HepG2 (cell line): Measurements from ENCODE around the gene ITPRIP. TPM values are rescaled to one million over a fixed set of nuclear protein-coding genes. Genes with fewer than 3 reads are reported as not detected.

Experiments
- EP300 ChIP-seq, 3 experiments: sonication (generic) in 1 of 3; formaldehyde crosslinking in 1 of 3; IDR thresholded peaks; 2 replicates each; pipeline versions ENCODE4 v1.5.1 to v1.6.1; 2011 to 2020; ENCODE audit warnings: low read depth in 2 of 3, low read length in 2 of 3, borderline replicate concordance in 1 of 3, improper control_type of control experiment in 1 of 3, mild to moderate bottlenecking in 1 of 3, missing genetic modification reagents in 1 of 3, moderate library complexity in 1 of 3
- FOXA3 ChIP-seq: IDR thresholded peaks from 2 replicates; pipeline ENCODE4 v1.6.1; 2016; ENCODE audit warnings: missing genetic modification reagents, missing compliant biosample characterization
- JARID2 ChIP-seq: sonication (generic); formaldehyde crosslinking; IDR thresholded peaks from 2 replicates; pipeline ENCODE4 v1.8.1; 2023; ENCODE audit warnings: missing genetic modification reagents, inconsistent platforms; ENCODE audit not compliant: insufficient replicate concordance
- SNAI1 ChIP-seq: sonication (generic); formaldehyde crosslinking; IDR thresholded peaks from 2 replicates; pipeline ENCODE4 v1.5.0; 2020; ENCODE audit warnings: mild to moderate bottlenecking, missing genetic modification reagents, borderline replicate concordance
- SOX13 ChIP-seq, 3 experiments: fragments of 450-650 bp in 1 of 3; sonication (generic) in 1 of 3; formaldehyde crosslinking in 1 of 3; IDR thresholded peaks in 2 of 3; conservative IDR thresholded peaks in 1 of 3; 2 replicates each; pipeline versions ENCODE4 v1.5.0 to v1.6.1; 2016 to 2020; ENCODE audit warnings: antibody characterized with exemption in 1 of 3, mild to moderate bottlenecking in 1 of 3, missing compliant biosample characterization in 1 of 3, missing genetic modification reagents in 1 of 3, moderate library complexity in 1 of 3
- SYNCRIP ChIP-seq: fragments of 200-400 bp; formaldehyde crosslinking; IDR thresholded peaks from 2 replicates; pipeline ENCODE4 v1.6.1; 2018; ENCODE audit warnings: mild to moderate bottlenecking, low read depth, low read length; ENCODE audit not compliant: insufficient read depth
- TGIF2 ChIP-seq: IDR thresholded peaks from 2 replicates; pipeline ENCODE4 v1.6.1; 2016; ENCODE audit warnings: control low read depth, missing compliant biosample characterization
- ZMYM4 ChIP-seq: sonication (generic); formaldehyde crosslinking; IDR thresholded peaks from 2 replicates; pipeline ENCODE4 v1.8.1; 2023; ENCODE audit warnings: mild to moderate bottlenecking, missing genetic modification reagents
- ZNF331 ChIP-seq: sonication (generic); formaldehyde crosslinking; IDR thresholded peaks from 2 replicates; pipeline ENCODE4 v1.4.0; 2020; ENCODE audit warnings: missing genetic modification reagents
- ZNF614 ChIP-seq: IDR thresholded peaks from 2 replicates; pipeline ENCODE4 v1.6.1; 2018; ENCODE audit warnings: missing biosample characterization, missing genetic modification reagents, inconsistent platforms, borderline replicate concordance
- ZNF839 ChIP-seq: sonication (generic); formaldehyde crosslinking; IDR thresholded peaks from 2 replicates; pipeline ENCODE4 v1.4.0; 2020; ENCODE audit warnings: missing genetic modification reagents, mild to moderate bottlenecking, borderline replicate concordance
- polyA plus RNA-seq, 8 experiments: library from polyadenylated mRNA; depleted of rRNA in 3 of 8; stranded (reverse) in 7 of 8; unstranded in 1 of 8; fragments of >200 nt; fragmentation: Illumina TruSeq in 4 of 8; extraction: Trizol in 4 of 8; gene quantifications; 2 replicates each; pipeline versions ENCODE4 v1.2.1 to v1.2.3, GENCODE V29; 2011 to 2016; ENCODE audit warnings: low read depth in 4 of 8, missing spikeins in 1 of 8, mixed read lengths in 1 of 8; ENCODE audit not compliant: insufficient read depth in 1 of 8
- total RNA-seq, 5 experiments: library from RNA; depleted of rRNA; stranded (reverse); fragments of >200 nt; fragmentation: Illumina TruSeq; extraction: Trizol; gene quantifications; 2 replicates each; pipeline ENCODE4 v1.2.3, GENCODE V29; 2016; ENCODE audit warnings: low read depth in 1 of 5
- TF ChIP-seq, protein P1 (sequence below): sonication (generic); formaldehyde crosslinking; IDR thresholded peaks from 2 replicates; pipeline ENCODE4 v1.5.0; 2020; ENCODE audit warnings: missing genetic modification reagents
- TF ChIP-seq, protein P2 (sequence below): sonication (generic); formaldehyde crosslinking; IDR thresholded peaks from 2 replicates; pipeline ENCODE4 v1.5.0; 2020; ENCODE audit warnings: mild to moderate bottlenecking, missing genetic modification reagents, moderate library complexity
- TF ChIP-seq, protein P3 (sequence below): sonication (generic); formaldehyde crosslinking; IDR thresholded peaks from 2 replicates; pipeline ENCODE4 v1.5.1; 2020; ENCODE audit warnings: mild to moderate bottlenecking, moderate library complexity, missing genetic modification reagents
- TF ChIP-seq, protein P4 (sequence below): IDR thresholded peaks from 2 replicates; pipeline ENCODE4 v1.6.1; 2016; ENCODE audit warnings: missing compliant biosample characterization, missing genetic modification reagents, borderline replicate concordance
- TF ChIP-seq, protein P5 (sequence below): sonication (generic); formaldehyde crosslinking; IDR thresholded peaks from 2 replicates; pipeline ENCODE4 v1.4.0; 2020; ENCODE audit warnings: missing genetic modification reagents

Gene ITPRIP
- total and polyA plus RNA-seq, 2 of the 13 experiments (the other 11 are each of a cell fraction or from before 2014, with no cell fraction given): 1.00 to 2.8 TPM

DNA sequence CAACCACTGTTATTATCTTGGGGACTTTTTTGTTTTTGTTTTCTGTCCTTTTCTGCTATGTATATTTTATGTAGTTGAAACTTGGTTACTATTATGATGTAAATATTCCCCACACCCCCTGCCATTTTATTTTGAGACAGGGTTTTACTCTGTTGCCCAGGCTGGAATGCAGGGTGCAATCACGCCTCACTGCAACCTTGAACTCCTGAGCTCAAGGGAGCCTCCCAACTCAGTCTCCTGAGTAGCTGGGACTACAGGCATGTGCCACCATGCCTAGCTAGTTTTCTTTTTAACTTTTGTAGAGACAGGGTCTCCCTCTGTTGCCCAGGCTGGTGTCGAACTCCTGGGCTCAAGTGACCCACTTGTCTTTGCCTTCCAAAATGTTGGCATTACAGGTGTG lies 51.3 kb downstream of the ITPRIP start (continued):
- TF ChIP-seq, protein P1, sequence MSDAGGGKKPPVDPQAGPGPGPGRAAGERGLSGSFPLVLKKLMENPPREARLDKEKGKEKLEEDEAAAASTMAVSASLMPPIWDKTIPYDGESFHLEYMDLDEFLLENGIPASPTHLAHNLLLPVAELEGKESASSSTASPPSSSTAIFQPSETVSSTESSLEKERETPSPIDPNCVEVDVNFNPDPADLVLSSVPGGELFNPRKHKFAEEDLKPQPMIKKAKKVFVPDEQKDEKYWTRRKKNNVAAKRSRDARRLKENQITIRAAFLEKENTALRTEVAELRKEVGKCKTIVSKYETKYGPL (CRISPR knock-in tag): no peak
- TF ChIP-seq SYNCRIP: no peak
- TF ChIP-seq SOX13 (IDR thresholded peaks at IDR 0.05): no peak
- TF ChIP-seq SOX13 (CRISPR knock-in tag; conservative IDR thresholded peaks at IDR 0.05 in 1 of 2, IDR thresholded peaks at IDR 0.05 in 1 of 2): peak in 1 of 2 experiments; percentile 56; a peak in 1 of 4 replicates
- TF ChIP-seq ZNF331: peak; percentile 23; the same call in 1 of the 2 replicates
- TF ChIP-seq, protein P2, sequence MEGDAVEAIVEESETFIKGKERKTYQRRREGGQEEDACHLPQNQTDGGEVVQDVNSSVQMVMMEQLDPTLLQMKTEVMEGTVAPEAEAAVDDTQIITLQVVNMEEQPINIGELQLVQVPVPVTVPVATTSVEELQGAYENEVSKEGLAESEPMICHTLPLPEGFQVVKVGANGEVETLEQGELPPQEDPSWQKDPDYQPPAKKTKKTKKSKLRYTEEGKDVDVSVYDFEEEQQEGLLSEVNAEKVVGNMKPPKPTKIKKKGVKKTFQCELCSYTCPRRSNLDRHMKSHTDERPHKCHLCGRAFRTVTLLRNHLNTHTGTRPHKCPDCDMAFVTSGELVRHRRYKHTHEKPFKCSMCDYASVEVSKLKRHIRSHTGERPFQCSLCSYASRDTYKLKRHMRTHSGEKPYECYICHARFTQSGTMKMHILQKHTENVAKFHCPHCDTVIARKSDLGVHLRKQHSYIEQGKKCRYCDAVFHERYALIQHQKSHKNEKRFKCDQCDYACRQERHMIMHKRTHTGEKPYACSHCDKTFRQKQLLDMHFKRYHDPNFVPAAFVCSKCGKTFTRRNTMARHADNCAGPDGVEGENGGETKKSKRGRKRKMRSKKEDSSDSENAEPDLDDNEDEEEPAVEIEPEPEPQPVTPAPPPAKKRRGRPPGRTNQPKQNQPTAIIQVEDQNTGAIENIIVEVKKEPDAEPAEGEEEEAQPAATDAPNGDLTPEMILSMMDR: no peak
- no peak for TF ChIP-seq JARID2 (CRISPR knock-in tag)
- 0 out of 2 replicates have a peak, but pooled peaks have one; percentile 32 for TF ChIP-seq TGIF2 (CRISPR knock-in tag)
- TF ChIP-seq, protein P3, sequence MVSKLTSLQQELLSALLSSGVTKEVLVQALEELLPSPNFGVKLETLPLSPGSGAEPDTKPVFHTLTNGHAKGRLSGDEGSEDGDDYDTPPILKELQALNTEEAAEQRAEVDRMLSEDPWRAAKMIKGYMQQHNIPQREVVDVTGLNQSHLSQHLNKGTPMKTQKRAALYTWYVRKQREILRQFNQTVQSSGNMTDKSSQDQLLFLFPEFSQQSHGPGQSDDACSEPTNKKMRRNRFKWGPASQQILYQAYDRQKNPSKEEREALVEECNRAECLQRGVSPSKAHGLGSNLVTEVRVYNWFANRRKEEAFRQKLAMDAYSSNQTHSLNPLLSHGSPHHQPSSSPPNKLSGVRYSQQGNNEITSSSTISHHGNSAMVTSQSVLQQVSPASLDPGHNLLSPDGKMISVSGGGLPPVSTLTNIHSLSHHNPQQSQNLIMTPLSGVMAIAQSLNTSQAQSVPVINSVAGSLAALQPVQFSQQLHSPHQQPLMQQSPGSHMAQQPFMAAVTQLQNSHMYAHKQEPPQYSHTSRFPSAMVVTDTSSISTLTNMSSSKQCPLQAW (CRISPR knock-in tag): no peak
- peak; percentile 31; the same call in 1 of the 2 replicates for TF ChIP-seq FOXA3 (CRISPR knock-in tag)
- TF ChIP-seq, protein P4, sequence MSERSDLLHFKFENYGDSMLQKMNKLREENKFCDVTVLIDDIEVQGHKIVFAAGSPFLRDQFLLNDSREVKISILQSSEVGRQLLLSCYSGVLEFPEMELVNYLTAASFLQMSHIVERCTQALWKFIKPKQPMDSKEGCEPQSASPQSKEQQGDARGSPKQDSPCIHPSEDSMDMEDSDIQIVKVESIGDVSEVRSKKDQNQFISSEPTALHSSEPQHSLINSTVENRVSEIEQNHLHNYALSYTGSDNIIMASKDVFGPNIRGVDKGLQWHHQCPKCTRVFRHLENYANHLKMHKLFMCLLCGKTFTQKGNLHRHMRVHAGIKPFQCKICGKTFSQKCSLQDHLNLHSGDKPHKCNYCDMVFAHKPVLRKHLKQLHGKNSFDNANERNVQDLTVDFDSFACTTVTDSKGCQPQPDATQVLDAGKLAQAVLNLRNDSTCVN: no peak
- TF ChIP-seq, protein P5, sequence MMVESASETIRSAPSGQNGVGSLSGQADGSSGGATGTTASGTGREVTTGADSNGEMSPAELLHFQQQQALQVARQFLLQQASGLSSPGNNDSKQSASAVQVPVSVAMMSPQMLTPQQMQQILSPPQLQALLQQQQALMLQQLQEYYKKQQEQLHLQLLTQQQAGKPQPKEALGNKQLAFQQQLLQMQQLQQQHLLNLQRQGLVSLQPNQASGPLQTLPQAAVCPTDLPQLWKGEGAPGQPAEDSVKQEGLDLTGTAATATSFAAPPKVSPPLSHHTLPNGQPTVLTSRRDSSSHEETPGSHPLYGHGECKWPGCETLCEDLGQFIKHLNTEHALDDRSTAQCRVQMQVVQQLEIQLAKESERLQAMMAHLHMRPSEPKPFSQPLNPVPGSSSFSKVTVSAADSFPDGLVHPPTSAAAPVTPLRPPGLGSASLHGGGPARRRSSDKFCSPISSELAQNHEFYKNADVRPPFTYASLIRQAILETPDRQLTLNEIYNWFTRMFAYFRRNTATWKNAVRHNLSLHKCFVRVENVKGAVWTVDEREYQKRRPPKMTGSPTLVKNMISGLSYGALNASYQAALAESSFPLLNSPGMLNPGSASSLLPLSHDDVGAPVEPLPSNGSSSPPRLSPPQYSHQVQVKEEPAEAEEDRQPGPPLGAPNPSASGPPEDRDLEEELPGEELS (CRISPR knock-in tag): peak; percentile 43; the same call in 1 of the 2 replicates
- no peak for TF ChIP-seq ZNF839
- TF ChIP-seq ZMYM4 (CRISPR knock-in tag): 0 out of 2 replicates have a peak, but pooled peaks have one; percentile 46
- TF ChIP-seq SNAI1 (CRISPR knock-in tag): no peak
- TF ChIP-seq EP300 (IDR thresholded peaks at IDR 0.05; ENCODE audit: low read depth in 2 of 2, low read length in 2 of 2): peak in 1 of 2 experiments; percentile 53; a peak in 2 of 4 replicates
- no peak; the same call in 1 of the 2 replicates for TF ChIP-seq EP300 (CRISPR knock-in tag; IDR thresholded peaks at IDR 0.05; ENCODE audit: borderline replicate concordance)
- TF ChIP-seq ZNF614 (CRISPR knock-in tag): peak; percentile 51; the same call in 1 of the 2 replicates
